Peyer's patch (tissue), 4 donors: ENCODE data around the gene ARMH4.

Experiments used
- POLR2A ChIP-seq, 2 donors: fragments of 450-650 bp; IDR thresholded peaks; one replicate each; pipeline ENCODE4 v1.5.1; 2017; ENCODE audit warnings: antibody characterized with exemption in 2 of 2, mild to moderate bottlenecking in 2 of 2, moderate library complexity in 2 of 2
- TF ChIP-seq, protein P1 (sequence below), 6 experiments: fragments of 450-650 bp in 4 of 6; fragments of 200-600 bp in 2 of 6; sonication (generic) in 1 of 6; IDR thresholded peaks; one replicate each; pipeline ENCODE4 v1.5.1; 2017 to 2019; ENCODE audit warnings: antibody characterized with exemption in 6 of 6, mild to moderate bottlenecking in 3 of 6, moderate library complexity in 1 of 6

DNA sequence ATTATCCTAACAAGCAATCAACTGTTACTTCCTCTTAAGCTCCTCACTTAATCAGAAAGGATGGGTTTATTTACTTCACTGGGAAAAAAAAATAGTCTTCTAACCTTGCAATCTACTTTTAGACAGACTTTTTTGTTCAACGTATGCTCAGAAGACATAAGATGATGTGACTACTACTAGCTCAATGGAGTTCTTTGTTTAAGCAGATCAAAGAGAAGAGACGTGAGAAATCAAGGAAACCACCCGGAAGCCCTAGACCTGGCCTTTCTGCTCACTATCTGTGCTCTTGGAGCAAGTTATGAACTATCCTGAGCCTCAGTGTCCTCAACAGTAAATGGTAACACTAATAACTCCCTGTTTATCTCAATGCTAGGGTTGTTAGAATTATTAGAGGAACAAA is 78.5 kb downstream of the ARMH4 start:
- TF ChIP-seq, protein P1, sequence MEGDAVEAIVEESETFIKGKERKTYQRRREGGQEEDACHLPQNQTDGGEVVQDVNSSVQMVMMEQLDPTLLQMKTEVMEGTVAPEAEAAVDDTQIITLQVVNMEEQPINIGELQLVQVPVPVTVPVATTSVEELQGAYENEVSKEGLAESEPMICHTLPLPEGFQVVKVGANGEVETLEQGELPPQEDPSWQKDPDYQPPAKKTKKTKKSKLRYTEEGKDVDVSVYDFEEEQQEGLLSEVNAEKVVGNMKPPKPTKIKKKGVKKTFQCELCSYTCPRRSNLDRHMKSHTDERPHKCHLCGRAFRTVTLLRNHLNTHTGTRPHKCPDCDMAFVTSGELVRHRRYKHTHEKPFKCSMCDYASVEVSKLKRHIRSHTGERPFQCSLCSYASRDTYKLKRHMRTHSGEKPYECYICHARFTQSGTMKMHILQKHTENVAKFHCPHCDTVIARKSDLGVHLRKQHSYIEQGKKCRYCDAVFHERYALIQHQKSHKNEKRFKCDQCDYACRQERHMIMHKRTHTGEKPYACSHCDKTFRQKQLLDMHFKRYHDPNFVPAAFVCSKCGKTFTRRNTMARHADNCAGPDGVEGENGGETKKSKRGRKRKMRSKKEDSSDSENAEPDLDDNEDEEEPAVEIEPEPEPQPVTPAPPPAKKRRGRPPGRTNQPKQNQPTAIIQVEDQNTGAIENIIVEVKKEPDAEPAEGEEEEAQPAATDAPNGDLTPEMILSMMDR (IDR thresholded peaks at IDR 0.05): no peak
- TF ChIP-seq POLR2A (IDR thresholded peaks at IDR 0.05): no peak
